ENCODE results near the gene AFF4.
"Not testable (repeated sequence)": the region's sequence is repeated elsewhere in the genome, so short reads cannot be mapped to it uniquely, and the experiment has no call there.

DNA sequence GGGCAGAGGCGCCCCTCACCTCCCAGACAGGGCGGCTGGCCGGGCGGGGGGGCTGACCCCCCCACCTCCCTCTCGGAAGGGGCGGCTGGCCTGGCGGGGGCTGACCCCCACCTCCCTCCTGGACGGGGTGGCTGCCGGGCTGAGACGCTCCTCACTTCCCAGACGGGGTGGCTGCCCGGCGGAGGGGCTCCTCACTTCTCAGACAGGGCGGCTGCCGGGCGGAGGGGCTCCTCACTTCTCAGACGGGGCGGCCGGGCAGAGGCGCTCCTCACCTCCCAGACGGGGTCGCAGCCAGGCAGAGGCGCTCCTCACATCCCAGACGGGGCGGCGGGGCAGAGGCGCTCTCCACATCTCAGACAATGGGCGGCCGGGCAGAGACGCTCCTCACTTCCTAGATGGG, 19.5 kb upstream of the AFF4 start:
- TF ChIP-seq POLR2A (IDR thresholded peaks at IDR 0.05; ENCODE audit: low read depth, low read length); POLR2AphosphoS5 (IDR thresholded peaks at IDR 0.05; ENCODE audit: low read depth, low read length); TAF1 (IDR thresholded peaks at IDR 0.05; ENCODE audit: borderline replicate concordance, low read depth, low read length): not testable (repeated sequence)

Data from GM12892 (cell line).